ENCODE data around the gene OSER1. TPM values are rescaled to one million over a fixed set of nuclear protein-coding genes. Genes with fewer than 3 reads are reported as not detected.

OSER1 gene
- total RNA-seq, 4 donors from 2014 or later = 41.2 to 49.6 (median 46.8) TPM

DNA sequence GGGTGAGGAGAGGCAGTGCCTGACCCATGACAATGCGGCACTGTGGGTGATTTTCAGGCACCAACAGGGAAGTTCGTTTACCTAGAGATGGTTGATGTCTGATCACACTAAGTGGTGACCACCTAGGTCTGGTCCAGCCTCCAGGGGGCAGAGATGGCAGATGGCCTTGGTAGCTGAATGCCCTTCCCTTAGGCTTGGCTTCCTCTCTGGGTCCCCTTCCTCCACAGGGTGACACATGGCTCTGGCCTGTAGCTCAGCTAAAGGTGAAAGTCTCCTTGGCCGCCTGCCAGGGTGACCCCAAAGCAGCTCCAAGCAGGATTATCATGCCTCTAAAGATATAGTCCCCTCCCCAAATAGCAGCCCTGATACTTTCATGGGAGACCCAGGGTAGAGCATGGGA, 43.0 kb upstream of the OSER1 start:
- intact Hi-C loops (cut with DNase I; ENCODE audit: low total_unique reads) = no loop called here
- WGBS, 2 donors = 63 to 82% methylated on average over 3 of the region's 3 CpGs
- TF ChIP-seq, protein P1, sequence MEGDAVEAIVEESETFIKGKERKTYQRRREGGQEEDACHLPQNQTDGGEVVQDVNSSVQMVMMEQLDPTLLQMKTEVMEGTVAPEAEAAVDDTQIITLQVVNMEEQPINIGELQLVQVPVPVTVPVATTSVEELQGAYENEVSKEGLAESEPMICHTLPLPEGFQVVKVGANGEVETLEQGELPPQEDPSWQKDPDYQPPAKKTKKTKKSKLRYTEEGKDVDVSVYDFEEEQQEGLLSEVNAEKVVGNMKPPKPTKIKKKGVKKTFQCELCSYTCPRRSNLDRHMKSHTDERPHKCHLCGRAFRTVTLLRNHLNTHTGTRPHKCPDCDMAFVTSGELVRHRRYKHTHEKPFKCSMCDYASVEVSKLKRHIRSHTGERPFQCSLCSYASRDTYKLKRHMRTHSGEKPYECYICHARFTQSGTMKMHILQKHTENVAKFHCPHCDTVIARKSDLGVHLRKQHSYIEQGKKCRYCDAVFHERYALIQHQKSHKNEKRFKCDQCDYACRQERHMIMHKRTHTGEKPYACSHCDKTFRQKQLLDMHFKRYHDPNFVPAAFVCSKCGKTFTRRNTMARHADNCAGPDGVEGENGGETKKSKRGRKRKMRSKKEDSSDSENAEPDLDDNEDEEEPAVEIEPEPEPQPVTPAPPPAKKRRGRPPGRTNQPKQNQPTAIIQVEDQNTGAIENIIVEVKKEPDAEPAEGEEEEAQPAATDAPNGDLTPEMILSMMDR (IDR thresholded peaks at IDR 0.05) = no peak
- TF ChIP-seq POLR2A (IDR thresholded peaks at IDR 0.05) = no peak
- no peak overlapping the region for H3K4me3 ChIP-seq (ENCODE audit: low read depth, poor library complexity, severe bottlenecking)
- no peak for DNase-seq (ENCODE audit: low spot score in 2 of 2)

DNA sequence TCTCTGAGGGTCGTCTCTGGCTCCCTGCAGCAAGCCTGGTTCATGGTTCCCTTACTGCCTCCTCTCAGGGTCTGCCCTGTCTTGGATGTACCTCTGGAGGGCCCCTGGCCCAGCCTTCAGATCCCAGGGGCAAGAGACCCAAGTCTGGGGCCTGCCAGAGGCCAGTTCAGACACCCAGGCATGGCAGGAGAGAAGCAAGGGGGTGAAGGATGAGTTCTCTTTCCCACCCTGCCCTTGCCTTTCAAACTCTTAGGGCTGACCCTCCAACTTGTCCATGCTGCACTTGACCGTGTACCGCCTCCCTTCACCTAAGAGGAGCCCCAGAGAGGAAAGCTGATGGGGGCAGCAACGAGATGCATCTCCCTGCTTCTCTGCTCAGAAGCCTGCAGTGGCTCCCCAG, 40.7 kb upstream of the OSER1 start:
- intact Hi-C loops (cut with DNase I; ENCODE audit: low total_unique reads) = no loop called here
- DNase-seq (ENCODE audit: low spot score in 2 of 2) = no peak
- H3K4me3 ChIP-seq (ENCODE audit: low read depth, poor library complexity, severe bottlenecking) = no peak overlapping the region
- 57 to 70% methylated on average over 4 of the region's 4 CpGs for WGBS, 2 donors
- TF ChIP-seq, protein P1 (IDR thresholded peaks at IDR 0.05) = no peak
- TF ChIP-seq POLR2A (IDR thresholded peaks at IDR 0.05) = no peak

DNA sequence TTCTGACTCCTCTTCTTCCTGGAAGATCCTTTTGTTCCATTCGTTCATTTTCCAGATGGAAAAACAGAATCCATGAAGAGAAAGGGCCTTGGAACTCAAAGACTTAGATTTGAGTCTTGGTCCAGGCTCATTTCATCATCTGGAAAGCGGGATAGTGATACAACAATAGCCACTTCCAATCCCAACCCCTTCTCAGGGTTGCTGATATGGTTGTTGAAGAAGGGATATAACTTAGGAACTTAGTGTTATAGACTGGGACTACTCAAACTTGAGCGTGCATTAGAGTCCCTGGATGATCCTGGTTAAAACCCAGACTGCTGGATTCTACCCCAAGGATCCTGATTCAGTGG, 37.8 kb upstream of the OSER1 start:
- no peak overlapping the region for H3K4me3 ChIP-seq (ENCODE audit: low read depth, poor library complexity, severe bottlenecking)
- 49% methylated on average over 3 of the region's 3 CpGs for WGBS, 2 donors
- DNase-seq (ENCODE audit: low spot score in 2 of 2) = no peak
- TF ChIP-seq, protein P1 (IDR thresholded peaks at IDR 0.05) = no peak
- no peak for TF ChIP-seq POLR2A (IDR thresholded peaks at IDR 0.05)
- intact Hi-C loops (cut with DNase I; ENCODE audit: low total_unique reads) = no loop called here

DNA sequence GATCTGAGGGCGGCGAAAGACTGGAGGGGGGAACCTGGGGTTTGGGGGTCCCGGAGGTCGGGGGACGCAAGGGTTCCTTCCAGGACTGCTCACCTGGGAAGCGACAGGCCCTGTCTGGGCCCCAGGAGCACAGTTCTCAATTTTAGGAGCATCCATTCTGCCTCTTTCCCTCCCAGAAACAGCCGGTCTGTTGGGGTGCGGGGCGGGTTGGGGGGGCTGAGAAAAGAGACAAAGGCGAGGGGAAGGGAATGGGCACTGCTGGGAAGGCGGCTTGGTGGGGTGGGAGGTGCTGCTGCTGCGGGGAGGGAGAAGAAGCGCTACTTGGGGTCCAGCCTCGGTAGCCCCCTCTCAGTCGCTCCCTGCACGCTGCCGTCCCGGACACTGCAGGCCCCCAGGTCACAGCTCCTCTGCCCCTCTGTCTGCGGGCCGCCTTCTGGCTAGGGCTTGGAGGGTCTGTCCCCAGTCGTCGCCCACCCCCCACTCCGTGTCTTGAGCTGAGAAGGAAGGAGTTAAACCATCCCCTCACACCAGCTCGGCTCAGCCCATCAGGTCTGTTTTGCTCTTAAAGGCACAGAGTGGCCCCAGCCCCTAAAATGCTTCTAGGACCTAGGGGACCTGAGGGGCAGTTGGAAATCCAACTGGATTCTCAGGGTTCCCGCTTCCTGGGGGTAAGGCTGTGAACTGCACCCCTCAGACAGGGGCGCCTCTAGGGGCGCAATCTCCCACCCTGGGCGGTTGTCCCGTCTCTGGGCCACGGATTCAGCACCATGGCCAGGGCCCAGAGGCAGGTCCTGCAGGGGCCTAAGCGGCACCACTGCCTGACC, 37.2 kb upstream of the OSER1 start:
- intact Hi-C loops (cut with DNase I; ENCODE audit: low total_unique reads) = no loop called here
- H3K4me3 ChIP-seq (ENCODE audit: low read depth, poor library complexity, severe bottlenecking) = no peak overlapping the region
- WGBS, 2 donors = 7 to 9% methylated on average over 28 to 29 of the region's 31 CpGs
- TF ChIP-seq, protein P1 (IDR thresholded peaks at IDR 0.05) = no peak
- TF ChIP-seq POLR2A (IDR thresholded peaks at IDR 0.05) = no peak
- DNase-seq (ENCODE audit: low spot score in 2 of 2) = no peak

DNA sequence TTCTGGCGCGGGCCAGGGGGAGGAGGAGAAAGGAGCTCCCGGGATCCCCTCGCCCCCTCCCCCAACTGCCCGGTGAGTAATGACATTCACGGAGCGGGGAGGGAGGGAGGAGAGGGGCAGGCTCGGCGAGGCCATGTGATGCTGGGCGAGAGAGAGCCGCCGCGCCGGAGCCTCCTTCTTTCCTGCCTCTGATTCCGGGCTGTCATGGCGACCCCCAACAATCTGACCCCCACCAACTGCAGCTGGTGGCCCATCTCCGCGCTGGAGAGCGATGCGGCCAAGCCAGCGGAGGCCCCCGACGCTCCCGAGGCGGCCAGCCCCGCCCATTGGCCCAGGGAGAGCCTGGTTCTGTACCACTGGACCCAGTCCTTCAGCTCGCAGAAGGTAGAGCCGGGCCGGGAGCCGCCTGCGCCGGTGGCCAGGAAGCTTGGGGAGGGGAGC, 36.6 kb upstream of the OSER1 start, which contains the start of gene GDAP1L1:
Gene GDAP1L1 (plus strand): TSS at position 178 of the 441 bp plus-strand sequence. CDS start 27 bp downstream, at position 205.
- TF ChIP-seq, protein P1 (IDR thresholded peaks at IDR 0.05) = no peak
- no peak for TF ChIP-seq POLR2A (IDR thresholded peaks at IDR 0.05)
- DNase-seq (ENCODE audit: low spot score in 2 of 2) = no peak
- 0 to 5% methylated on average over 3 to 12 of the region's 32 CpGs for WGBS, 2 donors
- intact Hi-C loops (cut with DNase I; ENCODE audit: low total_unique reads) = no loop called here
- H3K4me3 ChIP-seq (ENCODE audit: low read depth, poor library complexity, severe bottlenecking) = no peak within 1 kb of the TSS

All from lower leg skin (tissue), 4 donors.